BE2C (cell line): ENCODE measurements around the gene ANKRD61.

Experiments used
- DNase-seq: peaks from one replicate; pipeline ENCODE4 v3.0.0-alpha.2; 2020
- H3K27me3 ChIP-seq: fragments of 250-450 bp; sonication (Bioruptor Pico); 2 replicates; pipeline ENCODE4 v1.5.1; 2020; ENCODE audit warnings: mild to moderate bottlenecking
- H3K36me3 ChIP-seq: fragments of 250-450 bp; sonication (Bioruptor Pico); 2 replicates; pipeline ENCODE4 v1.5.1; 2020; ENCODE audit warnings: mild to moderate bottlenecking
- H3K4me1 ChIP-seq: fragments of 250-450 bp; sonication (Bioruptor Pico); 2 replicates; pipeline ENCODE4 v1.5.1; 2020
- H3K4me3 ChIP-seq: 2 replicates; pipeline ENCODE4 v1.5.1; 2011; ENCODE audit warnings: low read depth, low read length
- H3K9me3 ChIP-seq: fragments of 250-450 bp; sonication (Bioruptor Pico); 2 replicates; pipeline ENCODE4 v1.5.1; 2020
- TF ChIP-seq, protein P1 (sequence below): IDR thresholded peaks from 2 replicates; pipeline ENCODE4 v1.5.1; 2012; ENCODE audit warnings: mild to moderate bottlenecking, low read depth, low read length

ANKRD61 gene

DNA sequence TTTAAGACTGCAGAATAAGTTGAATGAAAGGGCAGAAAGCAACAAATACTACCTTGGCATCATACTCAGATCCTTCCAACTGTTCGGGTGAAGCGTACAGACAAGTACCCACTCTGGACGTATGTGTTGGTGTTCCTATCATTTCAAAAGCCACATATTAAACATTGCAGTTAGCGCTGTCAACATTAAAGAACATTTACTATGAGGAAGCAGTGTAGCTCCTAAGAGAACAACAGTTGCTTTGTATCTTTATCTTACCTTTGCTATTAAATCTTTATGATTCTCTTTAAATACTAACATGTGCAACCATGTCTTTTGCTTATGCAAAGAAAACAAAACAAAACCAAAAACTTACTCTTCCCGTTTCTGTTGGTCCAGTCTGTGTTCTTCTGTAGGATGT lies 2.6 kb upstream of the ANKRD61 start:
- Histone ChIP-seq H3K36me3 (peaks cover 81% of the 10 kb centered on the region), H3K27me3 (no peaks in the 10 kb centered on the region), H3K4me3 (no peak overlapping the region), H3K4me1 (no peaks in the 10 kb centered on the region), H3K9me3 (no peaks in the 10 kb centered on the region)
- TF ChIP-seq, protein P1, sequence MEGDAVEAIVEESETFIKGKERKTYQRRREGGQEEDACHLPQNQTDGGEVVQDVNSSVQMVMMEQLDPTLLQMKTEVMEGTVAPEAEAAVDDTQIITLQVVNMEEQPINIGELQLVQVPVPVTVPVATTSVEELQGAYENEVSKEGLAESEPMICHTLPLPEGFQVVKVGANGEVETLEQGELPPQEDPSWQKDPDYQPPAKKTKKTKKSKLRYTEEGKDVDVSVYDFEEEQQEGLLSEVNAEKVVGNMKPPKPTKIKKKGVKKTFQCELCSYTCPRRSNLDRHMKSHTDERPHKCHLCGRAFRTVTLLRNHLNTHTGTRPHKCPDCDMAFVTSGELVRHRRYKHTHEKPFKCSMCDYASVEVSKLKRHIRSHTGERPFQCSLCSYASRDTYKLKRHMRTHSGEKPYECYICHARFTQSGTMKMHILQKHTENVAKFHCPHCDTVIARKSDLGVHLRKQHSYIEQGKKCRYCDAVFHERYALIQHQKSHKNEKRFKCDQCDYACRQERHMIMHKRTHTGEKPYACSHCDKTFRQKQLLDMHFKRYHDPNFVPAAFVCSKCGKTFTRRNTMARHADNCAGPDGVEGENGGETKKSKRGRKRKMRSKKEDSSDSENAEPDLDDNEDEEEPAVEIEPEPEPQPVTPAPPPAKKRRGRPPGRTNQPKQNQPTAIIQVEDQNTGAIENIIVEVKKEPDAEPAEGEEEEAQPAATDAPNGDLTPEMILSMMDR, result no peak
- no peak for DNase-seq

DNA sequence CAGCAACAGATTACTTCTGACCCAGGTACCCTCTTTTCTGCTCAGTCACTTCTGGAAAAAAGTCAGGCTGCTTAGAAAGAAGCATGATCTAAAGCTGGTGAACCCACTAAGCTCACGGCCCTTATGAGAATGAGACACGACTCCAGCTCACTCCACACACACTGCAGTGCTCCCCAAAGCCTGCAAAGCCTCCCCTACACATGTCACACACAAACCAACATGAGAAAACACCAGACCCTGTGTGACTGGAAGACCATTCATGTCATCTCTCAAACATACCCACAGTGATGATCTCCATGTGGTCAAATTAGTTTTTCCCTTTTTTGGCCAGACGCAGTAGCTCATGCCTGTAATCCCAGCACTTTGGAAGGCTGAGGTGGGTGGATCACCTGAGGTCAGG lies 391 bp downstream of the ANKRD61 start:
- no peak for DNase-seq
- Histone ChIP-seq H3K36me3 (peaks cover 72% of the 10 kb centered on the region), H3K27me3 (no peaks in the 10 kb centered on the region), H3K9me3 (no peaks in the 10 kb centered on the region), H3K4me3 (no peak overlapping the region), H3K4me1 (no peaks in the 10 kb centered on the region)
- TF ChIP-seq, protein P1, result no peak

DNA sequence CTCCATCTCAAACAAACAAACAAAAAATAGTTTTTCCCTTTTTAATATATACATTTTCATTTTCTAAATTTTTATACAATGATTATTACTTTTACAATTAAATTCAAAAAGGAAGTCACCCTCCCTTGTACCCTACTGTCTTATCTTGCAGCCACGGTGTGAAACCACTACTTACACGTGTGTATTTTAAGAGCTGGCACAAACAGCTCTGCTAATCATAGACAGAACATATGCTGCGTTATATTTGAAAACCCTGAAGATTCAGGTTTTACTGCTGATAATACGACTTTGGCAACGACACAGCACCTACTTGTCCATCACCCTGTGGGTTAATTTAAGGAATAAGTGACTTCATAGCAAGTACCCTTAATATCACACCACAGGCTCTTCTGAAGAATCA lies 991 bp downstream of the ANKRD61 start:
- no peaks in the 10 kb centered on the region for H3K27me3 ChIP-seq
- DNase-seq, result no peak
- H3K4me3 ChIP-seq, result no peak overlapping the region
- H3K4me1 ChIP-seq, result no peaks in the 10 kb centered on the region
- peaks cover 73% of the 10 kb centered on the region for H3K36me3 ChIP-seq
- H3K9me3 ChIP-seq, result no peaks in the 10 kb centered on the region
- TF ChIP-seq, protein P1, result no peak

DNA sequence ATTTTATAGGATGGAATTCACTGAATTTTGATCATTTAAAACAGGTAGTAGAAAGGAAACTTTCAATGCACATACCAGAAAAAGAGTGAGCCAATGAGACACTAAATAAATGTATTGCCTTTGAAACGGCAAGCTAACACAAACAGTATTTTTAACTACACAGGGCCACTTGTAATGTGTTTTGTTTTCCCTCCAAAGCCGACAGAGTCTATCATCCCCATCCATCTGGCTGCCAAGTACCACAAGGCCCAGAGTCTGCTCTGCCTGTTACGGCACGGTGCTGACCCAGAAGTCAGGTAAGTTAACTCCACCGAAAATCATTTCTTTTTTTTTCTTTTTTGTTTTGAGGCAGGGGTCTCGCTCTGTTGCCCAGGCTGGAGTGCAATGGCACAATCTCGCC lies 1.5 kb downstream of the ANKRD61 start:
- no peaks in the 10 kb centered on the region for H3K27me3 ChIP-seq
- H3K4me1 ChIP-seq, result no peaks in the 10 kb centered on the region
- TF ChIP-seq, protein P1, result no peak
- no peak for DNase-seq
- H3K9me3 ChIP-seq, result no peaks in the 10 kb centered on the region
- H3K4me3 ChIP-seq, result no peak overlapping the region
- peaks cover 73% of the 10 kb centered on the region for H3K36me3 ChIP-seq

DNA sequence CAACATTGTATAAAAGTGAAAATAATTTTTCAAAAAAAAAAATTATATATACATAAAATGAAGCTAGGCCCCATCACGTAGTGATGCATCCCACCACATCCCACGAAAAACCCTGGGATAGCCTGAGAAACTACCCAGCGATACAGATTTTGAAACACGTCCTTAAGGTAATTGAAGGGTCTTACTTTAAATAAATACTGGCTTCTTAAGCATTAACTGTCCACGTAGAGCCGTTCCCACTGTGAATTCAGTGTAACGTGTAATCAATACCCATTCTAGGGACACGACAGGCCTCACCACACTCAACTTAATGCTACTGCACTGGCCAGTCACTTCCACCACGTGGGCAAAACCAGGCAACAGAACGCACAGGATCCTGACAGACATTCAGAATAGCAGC lies 4.0 kb downstream of the ANKRD61 start:
- Histone ChIP-seq H3K4me1 (no peaks in the 10 kb centered on the region), H3K36me3 (peaks cover 77% of the 10 kb centered on the region), H3K27me3 (no peaks in the 10 kb centered on the region), H3K9me3 (no peaks in the 10 kb centered on the region), H3K4me3 (no peak overlapping the region)
- TF ChIP-seq, protein P1, result no peak
- DNase-seq, result no peak

DNA sequence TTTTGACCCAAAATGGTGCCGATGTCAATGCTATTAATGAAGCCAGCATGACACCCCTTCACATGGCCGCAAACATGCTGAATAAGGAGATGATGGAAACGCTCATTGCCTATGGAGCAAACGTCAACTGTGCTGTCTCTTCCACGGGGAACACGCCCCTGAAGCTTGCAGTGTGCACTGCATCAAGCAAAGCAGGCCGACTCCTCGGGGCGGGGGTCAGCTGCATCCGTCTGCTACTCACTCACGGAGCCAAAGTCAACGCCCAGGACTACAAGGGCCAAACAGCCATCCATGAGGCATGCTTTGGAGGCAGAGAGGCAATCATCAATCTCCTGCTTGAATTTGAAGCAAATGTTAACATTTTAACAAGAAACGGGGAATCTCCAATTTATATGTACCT lies 4.5 kb downstream of the ANKRD61 start:
- Histone ChIP-seq H3K4me3 (no peak overlapping the region), H3K36me3 (peaks cover 79% of the 10 kb centered on the region), H3K27me3 (no peaks in the 10 kb centered on the region), H3K9me3 (no peaks in the 10 kb centered on the region), H3K4me1 (no peaks in the 10 kb centered on the region)
- DNase-seq, result no peak
- TF ChIP-seq, protein P1, result no peak
